Retinal pigment epithelial cell (primary cell): Measurements from ENCODE around the gene HEXIM2.

Experiments
- DNase-seq: peaks from one replicate; pipeline ENCODE4 v3.0.0-alpha.2; 2010; ENCODE audit warnings: low read depth
- H3K4me3 ChIP-seq: 2 replicates; pipeline ENCODE4 v1.5.1; 2011; ENCODE audit warnings: mild to moderate bottlenecking, low read length, control low read depth, moderate library complexity
- CTCF ChIP-seq: conservative IDR thresholded peaks from 2 replicates; pipeline ENCODE4 v1.5.1; 2011; ENCODE audit warnings: low read depth, low read length, control low read depth, inconsistent platforms

The HEXIM2 gene

GRCh38 chr17:45160447-45161287 is 1.0 kb upstream of the HEXIM2 start:
- peak; percentile 23 for TF ChIP-seq CTCF
- peak overlapping the region; percentile 96 for H3K4me3 ChIP-seq
- no peak for DNase-seq

GRCh38 chr17:45162025-45162687 is 481 bp downstream of the HEXIM2 start:
- H3K4me3 ChIP-seq: peak overlapping the region; percentile 42
- DNase-seq: no peak
- TF ChIP-seq CTCF: no peak

GRCh38 chr17:45164734-45165269 is 3.1 kb downstream of the HEXIM2 start:
- no peak for TF ChIP-seq CTCF
- DNase-seq: no peak
- no peak overlapping the region for H3K4me3 ChIP-seq

- H3K4me3 ChIP-seq: no peak overlapping the region
- no peak for TF ChIP-seq CTCF
- DNase-seq: no peak
Measured at GRCh38 chr17:45168991-45169752, 7.5 kb downstream of the HEXIM2 start.

- no peak overlapping the region for H3K4me3 ChIP-seq
- TF ChIP-seq CTCF: no peak
Measured at GRCh38 chr17:45170280-45170930, 8.7 kb downstream of the HEXIM2 start.

GRCh38 chr17:45170931-45171337 is 9.3 kb downstream of the HEXIM2 start:
- no peak for TF ChIP-seq CTCF
- no peak for DNase-seq
- peak overlapping the region; percentile 23 for H3K4me3 ChIP-seq

More at GRCh38 chr17:45170280-45170930, 8.7 kb downstream of the HEXIM2 start:
- no peak for DNase-seq
